WTC11 (cell line): Measurements from ENCODE around the gene ZSWIM4.

Source experiments
- FOXP4 ChIP-seq: sonication (generic); formaldehyde crosslinking; IDR thresholded peaks from 2 replicates; pipeline ENCODE4 v1.8.0; 2022; ENCODE audit warnings: mild to moderate bottlenecking, missing genetic modification reagents
- SMAD4 ChIP-seq: sonication (generic); formaldehyde crosslinking; IDR thresholded peaks from 2 replicates; pipeline ENCODE4 v1.8.0; 2022; ENCODE audit warnings: mild to moderate bottlenecking, missing genetic modification reagents
- ZNF232 ChIP-seq: sonication (generic); formaldehyde crosslinking; IDR thresholded peaks from 2 replicates; pipeline ENCODE4 v1.8.0; 2022; ENCODE audit warnings: mild to moderate bottlenecking, missing genetic modification reagents
- TF ChIP-seq, protein P1 (sequence below): fragments of 200-600 bp; IDR thresholded peaks from 2 replicates; pipeline ENCODE4 v1.8.0; 2022; ENCODE audit warnings: antibody characterized with exemption

DNA sequence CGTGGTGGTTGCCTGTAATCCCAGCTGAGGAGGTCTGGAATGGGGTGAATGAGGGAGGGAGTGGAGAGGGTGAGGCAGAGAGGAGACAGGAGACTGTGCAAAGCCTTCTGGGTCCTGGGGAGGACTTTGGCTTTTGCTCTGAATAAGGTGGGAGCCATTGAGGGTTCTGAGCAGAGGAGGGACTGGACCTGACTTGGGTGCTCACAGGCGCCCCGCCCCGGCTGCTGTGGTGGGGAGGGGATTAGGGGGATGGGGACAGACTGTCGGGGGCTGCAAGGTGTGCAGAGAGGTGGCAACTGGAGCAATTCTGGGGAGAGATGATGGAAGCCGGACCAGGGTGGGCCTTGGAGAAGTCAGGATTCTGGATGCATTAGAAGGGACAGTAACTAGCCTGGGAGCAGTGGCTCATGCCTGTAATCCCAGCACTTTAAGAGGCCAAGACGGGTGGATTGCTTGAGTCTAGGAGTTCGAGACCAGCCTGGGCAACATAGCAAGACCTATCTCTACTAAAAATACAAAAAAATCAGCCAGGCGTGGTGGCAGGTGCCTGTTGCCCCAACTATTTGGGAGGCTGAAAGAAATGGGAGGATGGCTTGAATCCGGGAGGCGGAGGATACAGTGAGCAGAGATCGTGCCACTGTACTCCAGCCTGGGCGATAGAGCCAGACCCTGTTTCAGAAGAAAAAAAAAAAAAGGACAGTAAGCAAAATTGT is 65.6 kb downstream of the ZSWIM4 start:
- TF ChIP-seq ZNF232: no peak
- TF ChIP-seq, protein P1, sequence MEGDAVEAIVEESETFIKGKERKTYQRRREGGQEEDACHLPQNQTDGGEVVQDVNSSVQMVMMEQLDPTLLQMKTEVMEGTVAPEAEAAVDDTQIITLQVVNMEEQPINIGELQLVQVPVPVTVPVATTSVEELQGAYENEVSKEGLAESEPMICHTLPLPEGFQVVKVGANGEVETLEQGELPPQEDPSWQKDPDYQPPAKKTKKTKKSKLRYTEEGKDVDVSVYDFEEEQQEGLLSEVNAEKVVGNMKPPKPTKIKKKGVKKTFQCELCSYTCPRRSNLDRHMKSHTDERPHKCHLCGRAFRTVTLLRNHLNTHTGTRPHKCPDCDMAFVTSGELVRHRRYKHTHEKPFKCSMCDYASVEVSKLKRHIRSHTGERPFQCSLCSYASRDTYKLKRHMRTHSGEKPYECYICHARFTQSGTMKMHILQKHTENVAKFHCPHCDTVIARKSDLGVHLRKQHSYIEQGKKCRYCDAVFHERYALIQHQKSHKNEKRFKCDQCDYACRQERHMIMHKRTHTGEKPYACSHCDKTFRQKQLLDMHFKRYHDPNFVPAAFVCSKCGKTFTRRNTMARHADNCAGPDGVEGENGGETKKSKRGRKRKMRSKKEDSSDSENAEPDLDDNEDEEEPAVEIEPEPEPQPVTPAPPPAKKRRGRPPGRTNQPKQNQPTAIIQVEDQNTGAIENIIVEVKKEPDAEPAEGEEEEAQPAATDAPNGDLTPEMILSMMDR: no peak
- no peak for TF ChIP-seq SMAD4 (CRISPR knock-in tag)
- TF ChIP-seq FOXP4: no peak
